ENCODE data around the gene TACR1.

Gene TACR1

GRCh38 chr2:75042823-75043222 is 156.5 kb downstream of the TACR1 start:
- FAIRE-seq, result no peak

- FAIRE-seq, result no peak
Observed at GRCh38 chr2:75041731-75042600, 157.4 kb downstream of the TACR1 start.

DNA sequence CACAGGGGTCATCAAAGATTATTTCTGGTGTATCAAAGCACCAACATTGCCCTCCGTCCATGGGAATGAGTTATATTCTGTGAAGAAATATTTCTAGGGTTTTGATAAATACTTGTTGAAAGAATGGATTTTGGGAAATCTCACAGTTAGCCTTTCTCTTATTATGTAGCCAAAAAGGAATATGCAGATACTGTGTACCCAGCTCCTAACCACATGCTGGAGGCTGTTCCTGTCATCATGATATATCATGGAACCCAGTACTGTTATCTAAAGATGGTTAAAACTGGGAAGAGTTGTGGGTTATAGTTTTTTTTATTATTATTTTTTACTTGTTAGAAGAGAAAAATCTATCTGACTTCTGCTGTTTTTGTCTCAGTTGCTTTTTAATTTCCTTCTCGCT is 158.1 kb downstream of the TACR1 start:
- no peak for FAIRE-seq

GRCh38 chr2:75035444-75036353 is 163.6 kb downstream of the TACR1 start:
- peak; percentile 75 for FAIRE-seq

DNA sequence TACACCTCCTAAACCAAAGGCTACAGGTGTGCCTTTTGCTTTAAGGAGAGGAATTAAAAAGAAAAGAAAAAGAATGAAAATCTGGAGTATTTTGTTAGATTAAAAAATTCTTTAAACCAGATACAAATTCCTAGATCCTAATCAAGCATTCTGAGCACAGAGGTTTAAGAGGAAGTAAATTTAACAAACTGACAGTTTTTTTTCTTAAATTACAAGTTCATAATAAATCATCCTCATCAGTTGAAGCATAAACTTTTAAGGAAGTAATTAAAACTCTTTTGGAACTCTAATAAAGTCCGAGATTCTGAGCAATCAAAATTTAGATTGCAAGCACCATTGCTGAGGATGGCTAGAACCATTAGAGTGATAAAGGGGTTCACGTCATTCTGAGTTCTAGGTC is 165.8 kb downstream of the TACR1 start:
- no peak for FAIRE-seq

DNA sequence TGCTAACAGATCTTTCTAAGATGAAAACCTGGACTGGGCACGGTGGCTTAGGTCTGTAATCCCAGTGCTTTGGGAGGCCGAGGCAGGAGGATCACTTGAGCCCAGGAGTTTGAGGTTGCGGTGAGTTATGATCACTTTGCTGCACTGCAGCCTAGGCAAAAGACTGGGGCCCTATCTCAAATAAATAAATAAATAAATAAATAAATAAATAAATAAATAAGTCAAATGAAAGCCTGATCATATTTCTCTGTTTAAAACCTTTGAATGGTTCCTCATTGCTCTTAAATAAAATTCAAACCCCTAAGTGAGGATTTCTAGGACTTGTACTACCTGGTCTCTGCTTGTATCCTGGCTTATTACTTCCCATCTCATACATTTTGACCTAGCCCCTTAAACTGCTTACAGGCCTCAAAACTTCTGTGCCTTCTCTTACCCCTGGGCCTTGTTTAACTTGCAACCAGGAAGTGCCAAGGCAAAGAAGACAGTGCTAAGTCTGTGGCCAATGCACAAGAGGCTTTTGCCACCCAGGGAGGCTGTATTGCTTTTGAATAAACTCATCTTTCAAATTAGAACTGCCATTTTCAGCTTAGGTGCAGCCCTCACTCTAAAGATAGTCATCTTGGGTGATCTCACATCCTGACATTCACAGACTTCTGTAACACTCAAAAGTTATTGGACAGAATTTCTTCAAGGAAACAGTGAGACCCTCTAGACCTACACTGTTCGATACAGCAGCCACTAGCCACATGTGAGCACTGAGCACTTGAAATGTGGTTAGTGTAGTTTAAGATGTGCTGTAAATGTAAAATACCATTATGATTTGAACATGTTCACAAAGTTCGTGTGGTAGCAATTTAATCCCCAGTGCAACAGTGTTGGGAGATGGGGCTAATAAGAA is 167.2 kb downstream of the TACR1 start:
- FAIRE-seq, result no peak

GRCh38 chr2:75031171-75031570 is 168.1 kb downstream of the TACR1 start:
- no peak for FAIRE-seq

GRCh38 chr2:75030218-75031009 is 168.9 kb downstream of the TACR1 start:
- no peak for FAIRE-seq

GRCh38 chr2:75027886-75028285 is 171.4 kb downstream of the TACR1 start:
- FAIRE-seq, result no peak

- no peak for FAIRE-seq
Observed at GRCh38 chr2:75025633-75026380, 173.5 kb downstream of the TACR1 start.

DNA sequence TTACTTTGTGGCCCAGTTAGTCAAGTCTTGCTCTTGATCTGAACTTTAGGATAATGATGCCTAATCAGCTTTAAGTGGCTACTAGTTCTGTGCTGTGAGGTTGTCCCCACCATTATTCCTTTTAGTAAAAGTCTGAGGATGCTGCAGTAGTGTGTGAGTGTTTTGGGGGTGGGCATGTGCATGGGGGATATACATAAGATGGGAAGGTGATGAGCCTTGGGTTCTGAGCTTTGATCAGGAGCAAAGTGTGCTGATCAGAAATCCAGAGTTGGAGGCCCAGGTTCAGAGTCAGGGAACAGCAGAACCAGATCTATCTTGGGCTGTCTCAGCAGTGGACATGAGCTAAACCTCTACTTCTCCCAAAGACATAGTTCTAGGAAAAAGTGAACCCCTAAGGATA is 174.1 kb downstream of the TACR1 start:
- no peak for FAIRE-seq

GRCh38 chr2:75023666-75024455 is 175.5 kb downstream of the TACR1 start:
- FAIRE-seq, result no peak

DNA sequence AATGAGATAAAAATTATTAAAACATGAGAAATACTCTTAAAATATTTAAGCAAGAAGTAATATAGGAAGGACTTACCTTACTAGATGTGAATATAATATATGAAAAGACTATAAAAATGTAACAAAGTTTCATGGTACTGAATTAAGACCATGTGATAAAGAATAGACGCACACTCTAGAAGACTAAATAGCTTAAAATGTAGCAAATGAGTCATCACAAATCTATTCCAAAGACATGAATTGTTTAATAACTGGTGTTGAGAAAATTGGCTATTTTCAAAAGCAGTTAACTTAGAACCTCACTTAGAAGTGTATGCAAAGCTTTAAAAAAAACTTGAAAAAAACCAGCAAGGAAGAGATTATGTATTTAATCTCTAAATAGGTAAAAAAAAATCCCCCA is 176.8 kb downstream of the TACR1 start:
- FAIRE-seq, result no peak

DNA sequence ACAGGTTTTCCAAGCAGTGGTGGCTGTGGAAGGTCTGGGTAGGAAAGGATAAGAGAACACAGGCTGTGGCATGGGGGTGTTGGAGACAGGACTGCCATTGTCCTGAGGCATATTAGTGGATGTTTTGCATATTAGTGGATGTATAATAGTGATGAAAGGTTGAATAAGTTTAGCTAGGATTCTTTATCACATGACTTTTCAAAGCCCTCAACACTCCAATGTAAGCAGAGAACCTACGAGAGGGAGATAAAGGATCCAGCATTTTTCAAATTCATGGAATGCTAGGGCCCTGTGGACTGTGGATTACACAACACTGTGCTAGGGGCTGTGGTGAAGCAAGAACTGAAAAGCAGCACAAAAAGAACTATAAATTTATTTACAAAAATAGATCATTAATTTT is 177.6 kb downstream of the TACR1 start:
- no peak for FAIRE-seq

GRCh38 chr2:75020476-75020875 is 178.8 kb downstream of the TACR1 start:
- FAIRE-seq, result no peak

GRCh38 chr2:75019790-75020189 is 179.5 kb downstream of the TACR1 start:
- no peak for FAIRE-seq

DNA sequence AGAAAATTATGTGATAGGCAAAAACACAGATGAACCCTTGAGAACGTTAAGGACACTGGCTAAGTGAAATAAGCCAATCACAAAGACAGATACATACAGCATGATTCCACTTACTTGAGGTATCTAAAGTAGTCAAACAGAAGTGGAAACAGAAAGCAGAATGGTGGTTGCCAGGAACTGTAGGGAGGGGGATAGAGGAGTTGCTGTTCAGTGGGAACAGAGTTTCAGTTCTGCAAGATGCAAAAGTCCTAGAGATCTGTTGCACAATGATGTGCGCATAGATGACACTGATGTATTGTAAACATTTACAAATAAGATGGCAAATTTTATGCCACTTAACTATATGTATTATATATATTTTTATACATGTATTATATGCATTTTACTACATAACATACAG is 181.2 kb downstream of the TACR1 start:
- FAIRE-seq, result no peak

DNA sequence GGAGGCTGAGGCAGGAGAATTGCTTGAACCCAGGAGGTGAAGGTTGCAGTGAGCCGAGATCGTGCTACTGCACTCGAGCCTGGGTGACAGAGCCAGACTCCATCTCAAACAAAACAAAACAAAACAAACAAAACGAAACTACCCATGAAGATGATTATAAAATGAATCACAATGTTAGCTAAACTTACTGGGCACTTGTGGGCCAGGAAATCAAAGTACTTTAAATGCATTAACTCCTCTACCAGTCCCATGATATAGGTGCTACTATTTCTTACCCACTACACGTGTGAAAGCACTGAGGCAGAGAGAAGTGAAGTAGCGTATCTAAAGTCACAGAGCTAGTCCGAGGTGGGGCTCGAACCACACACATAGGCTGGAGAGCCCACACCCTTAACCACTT is 187.2 kb downstream of the TACR1 start:
- FAIRE-seq, result no peak

GRCh38 chr2:75010571-75010970 is 188.7 kb downstream of the TACR1 start:
- FAIRE-seq, result no peak

- FAIRE-seq, result no peak
Observed at GRCh38 chr2:75007819-75008218, 191.5 kb downstream of the TACR1 start.
